Heart right ventricle (tissue), 16 donors: Measurements from ENCODE around the gene IGF2R. TPM values are rescaled to one million over a fixed set of nuclear protein-coding genes. Genes with fewer than 3 reads are reported as not detected.
A peak's percentile ranks its signal among the peaks of the same experiment; 100 is the strongest.

Source experiments
- ATAC-seq, 8 donors: fragments of 200-7000 bp; cut with Tn5 transposase; one replicate each; pipeline ENCODE4 v1.9.1; 2020; ENCODE audit warnings: mild to moderate bottlenecking in 8 of 8, moderate library complexity in 8 of 8, moderate number of reproducible peaks in 1 of 8
- DNase-seq, 2 donors: peaks; one replicate each; pipeline ENCODE4 v3.0.0-alpha.2; 2020
- H3K27ac ChIP-seq, 10 donors: fragments of 200-600 bp; sonication (generic) in 2 of 10; one replicate each; pipeline versions ENCODE4 v1.5.0 to v1.8.0; 2020 to 2022; ENCODE audit warnings: mild to moderate bottlenecking in 3 of 10
- H3K27me3 ChIP-seq, 7 donors: fragments of 200-600 bp; one replicate each; pipeline ENCODE4 v1.8.0; 2021 to 2022; ENCODE audit warnings: mild to moderate bottlenecking in 2 of 7
- H3K36me3 ChIP-seq, 9 donors: fragments of 200-600 bp; sonication (generic) in 1 of 9; one replicate each; pipeline versions ENCODE4 v1.5.0 to v1.8.0; 2020 to 2022; ENCODE audit warnings: mild to moderate bottlenecking in 2 of 9
- H3K4me1 ChIP-seq, 9 donors: fragments of 200-600 bp; sonication (generic) in 1 of 9; one replicate each; pipeline versions ENCODE4 v1.5.0 to v1.8.0; 2020 to 2022; ENCODE audit warnings: mild to moderate bottlenecking in 4 of 9
- H3K4me3 ChIP-seq, 10 donors: fragments of 200-600 bp; sonication (generic) in 2 of 10; one replicate each; pipeline versions ENCODE4 v1.5.0 to v1.8.0; 2020 to 2022; ENCODE audit warnings: mild to moderate bottlenecking in 7 of 10, moderate library complexity in 2 of 10
- H3K9me3 ChIP-seq, 11 donors: fragments of 200-600 bp in 10 of 11; sonication (generic) in 2 of 11; one replicate each; pipeline versions ENCODE4 v1.5.0 to v1.8.0; 2013 to 2022; ENCODE audit warnings: mild to moderate bottlenecking in 2 of 11, control low read depth in 1 of 11, moderate library complexity in 1 of 11
- CTCF ChIP-seq, 9 donors: fragments of 200-600 bp; sonication (generic) in 2 of 9; IDR thresholded peaks; one replicate each; pipeline versions ENCODE4 v1.5.0 to v1.8.0; 2021 to 2022; ENCODE audit warnings: antibody characterized with exemption in 9 of 9, mild to moderate bottlenecking in 5 of 9, moderate library complexity in 1 of 9
- WGBS, 2 donors: extraction: QIAGEN DNeasy Blood & Tissue Kit; methylation state at CpG; one replicate each; pipeline ENCODE4 v1.1.7; 2013; ENCODE audit warnings: inconsistent platforms in 1 of 2; 5-methylcytosine and 5-hydroxymethylcytosine counted together
- intact Hi-C, 10 donors: fragments of 100-400 bp; cut with DNase I; formaldehyde crosslinking; loops; one replicate each; pipeline versions ENCODE4 v1.11.1 to v1.14.2; 2022
- polyA plus RNA-seq, 2 donors: library from polyadenylated mRNA; stranded (reverse); fragments of 200-250 nt; gene quantifications; one replicate each; pipeline ENCODE4 v1.2.3, GENCODE V29; 2013
- total RNA-seq, 10 donors: library from RNA; stranded (reverse); fragmentation: NEBNext Ultra II Directional in 3 of 10; extraction: Animal tissue kit (Norgen Biotek cat#: 25700) in 3 of 10; gene quantifications; one replicate each; pipeline versions ENCODE4 v1.2.1 to v1.2.4, GENCODE V29; 2021 to 2023
- donor health status: Arrhythmogenic right ventricular cardiomyopathy.
- donor health status: ischemic (EF 13 %, LVEDD 7.1; RV severe dilation, severe dysfunction).
- donor health status: healthy with polysubstance abuse.
- donor health status: DM: no; HTN: yes; CAD: no.
- donor health status: DM: no; HTN: no; CAD: no.
- donor health status: ischemic (EF 25% LVEDD 6.9; RV normal size, moderate dysfunction).
- donor health status: ischemic (EF 25% LVEDD 5.7; RV mildly dilated, moderate dysfunction).
- donor health status: healthy.
- donor health status: DM: yes; HTN: yes; CAD: no.
- donor health status: Ischemic cardiomyopathy.
- donor health status: ischemic (EF 35%, LVEDD 5.7; RV mildly dilated, moderate dysfunction).
- donor health status: nonischemic (EF 11% LVEDD 7.7; RV severe dilation, severe dysfunction).
- donor health status: DM: yes; HTN: yes; CAD: no.
- donor health status: PGD.
- donor health status: ischemic (EF 29% LVEDD 5.4; RV normal size, mild dysfunction).
- donor health status: nonischemic (EF 23%, LVEDD 6.1; RV moderate dilation, normal function).

IGF2R gene
- total and polyA plus RNA-seq, 12 donors: 13.7 to 95.6 (median 70.2) TPM

- Histone ChIP-seq H3K9me3 (no peaks in the 10 kb centered on the region), H3K27me3 (no peaks in the 10 kb centered on the region), H3K27ac (peak overlapping the region in 8 of 10 donors; percentile 76 to 90 (median 84)), H3K4me3 (peak overlapping the region in 1 of 10 donors; percentile 16), H3K4me1 (peaks cover 23 to 100% (median 85%) of the 10 kb centered on the region in 9 donors), H3K36me3 (no peaks in the 10 kb centered on the region)
- 60 to 66% methylated on average over 6 of the region's 6 CpGs for WGBS, 2 donors
- TF ChIP-seq CTCF (IDR thresholded peaks at IDR 0.05): no peak
- intact Hi-C loops: loop anchor here in 1 of 10 donors (5.0 kb wide), 1 partner anchor 34 kb away; no protein-coding TSS in a partner anchor
- peak in 4 of 8 donors; percentile 9 to 20 (median 16) for ATAC-seq
- no peak for DNase-seq
These were observed 14.0 kb downstream of the IGF2R start for GRCh38 chr6:159982731-159983506.

GRCh38 chr6:159983641-159984080 lies 14.8 kb downstream of the IGF2R start:
- peaks cover 21 to 100% (median 85%) of the 10 kb centered on the region in 9 donors for H3K4me1 ChIP-seq
- no peaks in the 10 kb centered on the region for H3K9me3 ChIP-seq
- intact Hi-C loops: loop anchor here in 1 of 10 donors (5.0 kb wide), 1 partner anchor 34 kb away; no protein-coding TSS in a partner anchor
- WGBS, 2 donors: 41 to 45% methylated on average over 2 of the region's 2 CpGs
- peak overlapping the region in 1 of 10 donors; percentile 16 for H3K4me3 ChIP-seq
- no peaks in the 10 kb centered on the region for H3K27me3 ChIP-seq
- DNase-seq (no peak), ATAC-seq (peak in 4 of 8 donors; percentile 5 to 21 (median 12))
- peak overlapping the region in 6 of 10 donors; percentile 24 to 90 (median 80) for H3K27ac ChIP-seq
- no peak for TF ChIP-seq CTCF (IDR thresholded peaks at IDR 0.05)
- H3K36me3 ChIP-seq: no peaks in the 10 kb centered on the region

- intact Hi-C loops: loop anchor here in 1 of 10 donors (5.0 kb wide), 1 partner anchor 33 kb away; no protein-coding TSS in a partner anchor
- H3K27ac ChIP-seq: peak overlapping the region in 2 of 10 donors; percentile 42 to 84
- no peaks in the 10 kb centered on the region for H3K9me3 ChIP-seq
- no peaks in the 10 kb centered on the region for H3K27me3 ChIP-seq
- H3K36me3 ChIP-seq: no peaks in the 10 kb centered on the region
- H3K4me3 ChIP-seq: no peak overlapping the region
- 82 to 87% methylated on average over 11 of the region's 11 CpGs for WGBS, 2 donors
- peaks cover 21 to 100% (median 85%) of the 10 kb centered on the region in 9 donors for H3K4me1 ChIP-seq
- ATAC-seq: no peak
- DNase-seq: no peak
- TF ChIP-seq CTCF (IDR thresholded peaks at IDR 0.05): no peak
These were observed 15.4 kb downstream of the IGF2R start for GRCh38 chr6:159984268-159984786.

GRCh38 chr6:159985296-159985945 lies 16.5 kb downstream of the IGF2R start:
- Histone ChIP-seq H3K4me1 (peaks cover 19 to 100% (median 86%) of the 10 kb centered on the region in 9 donors), H3K9me3 (no peaks in the 10 kb centered on the region), H3K27ac (peak overlapping the region in 1 of 10 donors; percentile 84), H3K36me3 (no peaks in the 10 kb centered on the region), H3K27me3 (no peaks in the 10 kb centered on the region), H3K4me3 (no peak overlapping the region)
- whole genome bisulfite sequencing, 2 donors: 66 to 70% methylated on average over 11 of the region's 11 CpGs
- intact Hi-C loops: loop anchor here in 1 of 10 donors (5.0 kb wide), 1 partner anchor 42 kb away; no protein-coding TSS in a partner anchor
- peak in 3 of 8 donors; percentile 24 to 51 (median 28) for ATAC-seq
- DNase-seq: no peak
- no peak for TF ChIP-seq CTCF (IDR thresholded peaks at IDR 0.05)
